ENCODE measurements around the gene SIGLEC1.

Gene SIGLEC1

DNA sequence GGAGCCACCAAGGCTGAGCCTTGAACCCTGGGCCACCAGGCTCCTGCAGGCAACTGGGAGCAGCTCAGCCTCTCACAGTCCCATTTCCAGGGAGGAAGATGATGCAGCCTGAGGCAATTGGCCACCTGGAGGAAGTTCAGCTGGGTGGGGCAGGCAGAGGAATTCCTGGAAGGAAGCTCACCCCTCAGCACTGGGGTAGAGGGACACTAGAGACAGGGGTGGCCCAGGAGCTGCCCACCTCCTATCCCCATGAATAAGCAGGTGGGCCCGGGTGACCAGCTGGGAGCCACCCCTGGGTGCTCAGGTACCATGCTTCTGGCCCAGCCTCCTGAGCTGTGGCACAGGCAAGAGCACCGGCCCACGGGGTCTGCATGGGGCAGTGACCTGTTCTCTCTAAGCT lies 16.5 kb upstream of the SIGLEC1 start:
- no peak for DNase-seq (ENCODE audit: low read depth)
- TF ChIP-seq, protein P1, sequence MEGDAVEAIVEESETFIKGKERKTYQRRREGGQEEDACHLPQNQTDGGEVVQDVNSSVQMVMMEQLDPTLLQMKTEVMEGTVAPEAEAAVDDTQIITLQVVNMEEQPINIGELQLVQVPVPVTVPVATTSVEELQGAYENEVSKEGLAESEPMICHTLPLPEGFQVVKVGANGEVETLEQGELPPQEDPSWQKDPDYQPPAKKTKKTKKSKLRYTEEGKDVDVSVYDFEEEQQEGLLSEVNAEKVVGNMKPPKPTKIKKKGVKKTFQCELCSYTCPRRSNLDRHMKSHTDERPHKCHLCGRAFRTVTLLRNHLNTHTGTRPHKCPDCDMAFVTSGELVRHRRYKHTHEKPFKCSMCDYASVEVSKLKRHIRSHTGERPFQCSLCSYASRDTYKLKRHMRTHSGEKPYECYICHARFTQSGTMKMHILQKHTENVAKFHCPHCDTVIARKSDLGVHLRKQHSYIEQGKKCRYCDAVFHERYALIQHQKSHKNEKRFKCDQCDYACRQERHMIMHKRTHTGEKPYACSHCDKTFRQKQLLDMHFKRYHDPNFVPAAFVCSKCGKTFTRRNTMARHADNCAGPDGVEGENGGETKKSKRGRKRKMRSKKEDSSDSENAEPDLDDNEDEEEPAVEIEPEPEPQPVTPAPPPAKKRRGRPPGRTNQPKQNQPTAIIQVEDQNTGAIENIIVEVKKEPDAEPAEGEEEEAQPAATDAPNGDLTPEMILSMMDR (IDR thresholded peaks at IDR 0.05; ENCODE audit: insufficient read depth, low read depth, low read length, missing control alignments) = no peak

DNA sequence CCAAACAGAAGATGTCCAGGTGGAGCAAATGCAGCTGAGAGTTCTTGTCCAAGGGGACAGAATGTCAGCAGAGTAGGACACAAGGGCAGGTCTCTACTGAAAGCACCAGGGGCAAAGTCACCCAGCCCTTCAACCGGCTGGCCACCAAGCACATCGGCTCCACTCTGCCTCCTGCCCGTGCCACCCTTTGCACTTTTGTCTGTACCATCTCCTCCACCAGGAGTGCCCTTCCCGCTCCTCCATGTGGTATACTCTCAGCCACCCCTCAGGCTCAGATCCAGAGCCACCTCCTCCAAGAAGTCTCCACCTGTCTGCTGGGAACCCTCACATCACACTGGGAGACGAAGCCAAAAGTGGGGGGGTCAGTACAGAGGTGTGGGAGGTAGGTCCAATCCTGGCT lies 16.0 kb upstream of the SIGLEC1 start:
- no peak for DNase-seq (ENCODE audit: low read depth)
- H3K4me3 ChIP-seq (ENCODE audit: low read depth, low read length) = no peak overlapping the region
- TF ChIP-seq, protein P1 (IDR thresholded peaks at IDR 0.05; ENCODE audit: insufficient read depth, low read depth, low read length, missing control alignments) = no peak

More for the DNA sequence above, 16.5 kb upstream of the SIGLEC1 start:
- H3K4me3 ChIP-seq (ENCODE audit: low read depth, low read length) = no peak overlapping the region

DNA sequence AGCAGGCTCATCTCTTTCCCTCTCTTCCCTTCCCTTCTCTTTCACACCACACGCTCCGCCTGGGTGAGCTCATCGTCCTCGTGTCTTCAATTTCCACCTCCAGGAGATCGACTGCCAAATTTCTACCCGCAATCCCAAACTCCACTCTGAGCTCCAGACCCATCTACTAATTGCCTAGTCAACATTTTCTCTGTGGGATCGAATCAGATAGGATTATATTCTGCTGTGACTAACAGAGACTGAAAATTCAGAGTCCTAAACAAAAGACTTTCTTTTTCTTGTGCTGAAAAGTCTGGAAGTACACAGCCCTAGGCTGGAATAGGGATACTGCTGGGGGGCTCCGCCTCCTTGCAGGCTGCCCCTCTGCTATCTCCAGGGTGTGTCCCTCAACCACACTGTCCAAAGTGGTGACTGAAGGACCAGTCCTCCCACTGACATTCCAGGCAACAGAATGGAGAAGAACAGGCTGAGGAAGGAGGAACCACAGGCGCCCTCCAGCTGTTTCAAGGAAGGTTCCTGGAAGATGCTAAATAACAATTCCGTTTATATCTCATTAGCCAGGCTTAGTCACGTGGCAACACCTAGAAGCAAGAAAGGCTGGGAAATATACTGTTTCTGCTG lies 15.1 kb upstream of the SIGLEC1 start:
- no peak for DNase-seq (ENCODE audit: low read depth)
- no peak overlapping the region for H3K4me3 ChIP-seq (ENCODE audit: low read depth, low read length)
- TF ChIP-seq, protein P1 (IDR thresholded peaks at IDR 0.05; ENCODE audit: insufficient read depth, low read depth, low read length, missing control alignments) = no peak

DNA sequence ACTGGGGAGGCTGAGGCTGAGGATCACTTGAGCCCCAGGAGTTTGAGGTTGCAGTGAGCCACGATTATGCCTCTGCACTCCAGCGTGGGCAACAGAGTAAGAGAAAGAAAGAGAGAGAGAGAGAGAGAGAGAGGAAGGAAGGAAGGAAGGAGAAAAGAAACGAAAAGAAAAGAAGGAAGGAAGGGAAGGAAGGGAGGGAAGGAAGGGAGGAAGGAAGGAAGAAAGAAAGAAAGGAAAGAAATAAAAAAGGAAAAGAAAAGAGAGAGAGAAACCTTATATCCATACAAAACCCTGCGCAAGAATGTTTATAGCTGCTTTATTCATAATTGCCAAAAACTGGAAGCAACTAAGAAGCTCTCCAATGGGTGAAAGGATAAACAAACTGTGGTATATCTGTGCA lies 12.0 kb upstream of the SIGLEC1 start:
- TF ChIP-seq, protein P1 (IDR thresholded peaks at IDR 0.05; ENCODE audit: insufficient read depth, low read depth, low read length, missing control alignments) = no peak
- no peak overlapping the region for H3K4me3 ChIP-seq (ENCODE audit: low read depth, low read length)
- no peak for DNase-seq (ENCODE audit: low read depth)

DNA sequence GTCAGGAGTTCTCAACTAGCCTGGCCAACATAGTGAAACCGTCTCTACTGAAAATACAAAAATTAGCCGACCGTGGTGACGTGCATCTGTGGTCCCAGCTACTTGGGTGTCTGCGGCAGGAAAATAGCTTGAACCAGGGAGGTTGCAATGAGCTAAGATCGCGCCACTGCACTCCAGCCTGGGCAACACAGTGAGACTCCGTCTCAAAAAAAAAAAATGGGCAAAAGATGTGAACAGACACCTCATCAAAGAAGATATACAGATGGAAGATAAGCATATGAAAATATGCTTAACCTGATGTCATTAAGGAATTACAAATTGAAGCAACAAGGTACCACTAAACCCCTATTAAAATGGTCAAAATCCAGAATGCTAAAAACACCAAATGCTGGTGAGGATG lies 10.9 kb upstream of the SIGLEC1 start:
- TF ChIP-seq, protein P1 (IDR thresholded peaks at IDR 0.05; ENCODE audit: insufficient read depth, low read depth, low read length, missing control alignments) = no peak
- no peak for DNase-seq (ENCODE audit: low read depth)
- H3K4me3 ChIP-seq (ENCODE audit: low read depth, low read length) = no peak overlapping the region

DNA sequence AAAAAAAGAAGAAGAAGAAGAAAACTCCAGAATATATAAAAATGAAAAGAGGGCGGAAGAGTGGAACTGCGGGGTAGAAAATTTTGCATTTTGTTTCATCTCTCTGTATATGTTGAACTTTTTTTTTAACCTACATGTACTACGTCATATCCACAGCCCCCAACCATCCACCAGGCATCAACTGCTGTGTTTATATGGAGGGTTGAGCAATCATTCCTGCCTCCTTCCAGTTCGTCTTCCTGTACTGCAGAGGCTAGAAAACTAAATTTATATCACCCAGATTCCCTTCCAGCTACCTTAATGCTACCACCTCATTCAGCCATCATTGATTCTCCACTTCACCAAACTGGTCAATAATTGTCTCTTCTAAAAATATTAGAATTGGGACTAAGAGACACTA lies 9.5 kb upstream of the SIGLEC1 start:
- no peak overlapping the region for H3K4me3 ChIP-seq (ENCODE audit: low read depth, low read length)
- no peak for DNase-seq (ENCODE audit: low read depth)
- TF ChIP-seq, protein P1 (IDR thresholded peaks at IDR 0.05; ENCODE audit: insufficient read depth, low read depth, low read length, missing control alignments) = no peak

DNA sequence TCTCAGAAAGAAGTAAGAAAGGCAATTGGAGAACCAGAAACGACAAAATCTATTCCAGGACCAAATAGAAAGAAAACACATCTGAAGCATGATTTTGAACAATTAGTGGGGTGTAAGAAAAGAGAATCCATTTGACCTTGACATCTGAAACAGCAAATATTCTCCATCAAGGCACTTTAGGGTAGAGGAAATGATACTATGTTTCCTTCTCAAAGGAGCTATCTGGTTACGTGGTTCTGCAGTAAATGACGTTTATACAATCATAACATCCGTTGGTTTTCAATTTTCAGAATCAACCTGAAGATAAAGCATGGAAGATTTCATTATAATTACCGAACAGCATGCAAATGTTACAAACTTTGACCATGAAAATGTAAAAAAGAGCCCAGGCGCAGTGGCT lies 8.2 kb upstream of the SIGLEC1 start:
- no peak overlapping the region for H3K4me3 ChIP-seq (ENCODE audit: low read depth, low read length)
- TF ChIP-seq, protein P1 (IDR thresholded peaks at IDR 0.05; ENCODE audit: insufficient read depth, low read depth, low read length, missing control alignments) = no peak
- peak; percentile 45 for DNase-seq (ENCODE audit: low read depth)
